OCI-LY1 (cell line): ENCODE data around the gene TRIL.

Source experiments
- H2AFZ ChIP-seq: fragments of 200-600 bp; sonication (generic), shearing (Covaris generic); 2 replicates; pipeline ENCODE4 v1.6.0; 2014; ENCODE audit warnings: antibody characterized with exemption, mild to moderate bottlenecking, low read length
- H3F3A ChIP-seq: fragments of 200-600 bp; sonication (generic), shearing (Covaris generic); 2 replicates; pipeline ENCODE4 v1.6.0; 2014; ENCODE audit warnings: mild to moderate bottlenecking, antibody characterized with exemption, low read length, moderate library complexity; ENCODE audit not compliant: insufficient read depth
- H3K27ac ChIP-seq: fragments of 200-600 bp; sonication (generic); 2 replicates; pipeline ENCODE4 v1.5.1; 2014; ENCODE audit warnings: low read length, mixed run types, mild to moderate bottlenecking, low read depth; ENCODE audit not compliant: poor library complexity, severe bottlenecking
- H3K27me3 ChIP-seq: fragments of 200-600 bp; sonication (generic); 2 replicates; pipeline ENCODE4 v1.6.0; 2014; ENCODE audit warnings: antibody characterized with exemption, mild to moderate bottlenecking, low read length, moderate library complexity; ENCODE audit not compliant: insufficient read depth
- H3K36me3 ChIP-seq: fragments of 200-600 bp; sonication (generic); 2 replicates; pipeline ENCODE4 v1.6.1; 2014; ENCODE audit warnings: mild to moderate bottlenecking, antibody characterized with exemption, low read length, moderate library complexity, mixed read lengths; ENCODE audit not compliant: insufficient read depth
- H3K4me1 ChIP-seq: fragments of 200-600 bp; sonication (generic); 2 replicates; pipeline ENCODE4 v1.5.1; 2014; ENCODE audit warnings: mild to moderate bottlenecking, low read length, moderate library complexity; ENCODE audit not compliant: insufficient read depth, severe bottlenecking
- H3K4me2 ChIP-seq: fragments of 200-600 bp; sonication (generic), shearing (Covaris generic); 2 replicates; pipeline ENCODE4 v1.6.1; 2014; ENCODE audit warnings: low read length
- H3K4me3 ChIP-seq: fragments of 200-600 bp; sonication (generic); 2 replicates; pipeline ENCODE4 v1.5.1; 2014; ENCODE audit warnings: low read length, low read depth, mild to moderate bottlenecking, mixed read lengths; ENCODE audit not compliant: poor library complexity, severe bottlenecking
- H3K79me2 ChIP-seq: fragments of 200-600 bp; shearing (Covaris generic); 2 replicates; pipeline ENCODE4 v1.6.1; 2016; ENCODE audit warnings: mixed run types, low read length, mixed read lengths; ENCODE audit not compliant: insufficient read depth
- H3K9ac ChIP-seq: fragments of 200-600 bp; sonication (generic), shearing (Covaris generic); 2 replicates; pipeline ENCODE4 v1.6.1; 2014; ENCODE audit warnings: mild to moderate bottlenecking, low read length, mixed read lengths
- H3K9me2 ChIP-seq: fragments of 200-600 bp; sonication (generic), shearing (Covaris generic); 2 replicates; pipeline ENCODE4 v1.6.1; 2014; ENCODE audit warnings: low read depth, mild to moderate bottlenecking, low read length, mixed read lengths
- H3K9me3 ChIP-seq: fragments of 200-600 bp; shearing (Covaris generic); 2 replicates; pipeline ENCODE4 v1.6.1; 2014; ENCODE audit warnings: low read length, mixed read lengths
- H4K20me1 ChIP-seq: fragments of 200-600 bp; sonication (generic), shearing (Covaris generic); 2 replicates; pipeline ENCODE4 v1.6.0; 2016; ENCODE audit warnings: mild to moderate bottlenecking, low read length; ENCODE audit not compliant: insufficient read depth
- CTCF ChIP-seq: fragments of 200-600 bp; sonication (generic), shearing (Covaris generic); IDR thresholded peaks from 2 replicates; pipeline ENCODE4 v1.5.1; 2017; ENCODE audit warnings: mild to moderate bottlenecking, antibody characterized with exemption, low read length, moderate library complexity, mixed read lengths
- EZH2 ChIP-seq: fragments of 200-600 bp; sonication (generic), shearing (Covaris generic); IDR thresholded peaks from 2 replicates; pipeline ENCODE4 v1.8.0; 2017; ENCODE audit warnings: borderline replicate concordance, mixed run types, mild to moderate bottlenecking, antibody characterized with exemption, low read length, moderate library complexity, mixed read lengths

TRIL gene

GRCh38 chr7:28942168-28942567, 16.0 kb downstream of the TRIL start:
- Histone ChIP-seq H3K4me3 (no peak overlapping the region), H3K27ac (no peak overlapping the region), H3K9me3 (no peaks in the 10 kb centered on the region), H2AFZ (no peak overlapping the region), H3K27me3 (peaks cover 4% of the 10 kb centered on the region; the same call in 1 of the 2 replicates), H3K9ac (no peak overlapping the region), H4K20me1 (no peaks in the 10 kb centered on the region), H3F3A (no peaks in the 10 kb centered on the region), H3K4me1 (no peaks in the 10 kb centered on the region), H3K36me3 (no peaks in the 10 kb centered on the region), H3K9me2 (no peaks in the 10 kb centered on the region), H3K4me2 (no peak overlapping the region), H3K79me2 (no peaks in the 10 kb centered on the region)
- no peak for TF ChIP-seq EZH2

- no peaks in the 10 kb centered on the region for H3K9me2 ChIP-seq
- H3K4me2 ChIP-seq, result no peak overlapping the region
- no peaks in the 10 kb centered on the region for H3F3A ChIP-seq
- H3K36me3 ChIP-seq, result no peaks in the 10 kb centered on the region
- H3K9me3 ChIP-seq, result no peaks in the 10 kb centered on the region
- no peaks in the 10 kb centered on the region for H4K20me1 ChIP-seq
- no peak overlapping the region for H3K9ac ChIP-seq
- no peaks in the 10 kb centered on the region for H3K79me2 ChIP-seq
- H2AFZ ChIP-seq, result no peak overlapping the region
- peaks cover 4% of the 10 kb centered on the region; the same call in 1 of the 2 replicates for H3K27me3 ChIP-seq
- TF ChIP-seq CTCF, result no peak
- TF ChIP-seq EZH2, result no peak
- H3K27ac ChIP-seq, result no peak overlapping the region
- H3K4me1 ChIP-seq, result no peaks in the 10 kb centered on the region
- no peak overlapping the region for H3K4me3 ChIP-seq
Observed at GRCh38 chr7:28941633-28942032, 16.5 kb downstream of the TRIL start.

DNA sequence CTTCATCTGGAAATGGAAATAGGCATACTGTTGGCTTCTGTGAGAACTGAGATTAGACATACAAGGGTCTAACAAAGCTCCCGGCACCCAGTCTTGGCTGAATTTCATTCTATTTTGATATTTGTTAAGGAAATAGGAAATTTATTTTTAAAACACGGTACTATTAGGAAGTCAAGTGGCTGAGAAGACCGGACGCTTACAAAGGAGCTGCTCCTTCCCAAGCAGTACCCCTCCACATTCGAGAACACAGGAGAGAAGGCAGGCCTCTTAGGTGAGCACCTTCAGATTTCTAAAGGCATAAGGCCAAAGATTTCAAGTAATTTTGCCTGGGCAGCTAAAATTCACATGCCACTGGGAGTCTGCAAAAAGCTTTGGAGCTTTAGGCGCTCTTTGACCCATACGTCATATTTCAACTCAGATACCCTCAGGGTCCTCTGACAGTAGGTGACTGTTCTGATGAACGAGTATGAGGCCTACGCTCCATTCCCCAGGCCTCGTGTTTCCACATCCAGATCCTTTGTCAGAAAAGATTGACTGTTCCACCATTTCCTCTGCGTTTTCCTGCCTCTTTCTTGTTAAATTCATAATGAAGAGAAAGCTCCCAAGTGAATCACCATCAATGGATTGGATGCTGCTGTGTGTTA, 17.3 kb downstream of the TRIL start:
- TF ChIP-seq CTCF (no peak), EZH2 (no peak)
- Histone ChIP-seq H3K79me2 (no peaks in the 10 kb centered on the region), H3K4me3 (no peak overlapping the region), H3K4me1 (no peaks in the 10 kb centered on the region), H3K9me3 (no peaks in the 10 kb centered on the region), H3K36me3 (no peaks in the 10 kb centered on the region), H3K27ac (no peak overlapping the region), H3K9ac (no peak overlapping the region), H3F3A (no peaks in the 10 kb centered on the region), H3K9me2 (no peaks in the 10 kb centered on the region), H3K27me3 (peaks cover 4% of the 10 kb centered on the region; the same call in 1 of the 2 replicates), H3K4me2 (no peak overlapping the region), H4K20me1 (no peaks in the 10 kb centered on the region), H2AFZ (no peak overlapping the region)
